ENCODE measurements around the gene TMIGD1. TPM values are rescaled to one million over a fixed set of nuclear protein-coding genes. Genes with fewer than 3 reads are reported as not detected.

TMIGD1 gene
- total RNA-seq, 1 experiment from 2014 or later, result not detected

GRCh38 chr17:30291543-30292285, 42.1 kb downstream of the TMIGD1 start, which contains the start of gene BLMH (continued):
- peak; percentile 58 for TF ChIP-seq ZBTB33 (IDR thresholded peaks at IDR 0.05; ENCODE audit: extremely low read depth, insufficient replicate concordance, low read length)

- Histone ChIP-seq H4K20me1 (ENCODE audit: insufficient read depth) (no peaks in the 10 kb centered on the region), H2AFZ (ENCODE audit: low read depth, low read length, poor library complexity, severe bottlenecking) (peak overlapping the region; percentile 4), H3K4me3 (replicated peaks in 1 of 2; ENCODE audit: low read depth in 1 of 2, low read length in 2 of 2) (peak overlapping the region; percentile 78 to 87), H3K9me2 (ENCODE audit: insufficient read depth) (no peaks in the 10 kb centered on the region), H3K4me1 (ENCODE audit: control insufficient read depth in 1 of 2, insufficient read depth in 2 of 2, low read length in 2 of 2) (peaks cover 8 to 17% of the 10 kb centered on the region in 2 experiments; a peak in 3 of 4 replicates), H3K27ac (ENCODE audit: low read depth, low read length) (peak overlapping the region; percentile 73), H3K9me3 (ENCODE audit: control insufficient read depth in 1 of 2, insufficient read depth in 1 of 2, low read depth in 1 of 2, low read length in 2 of 2) (no peaks in the 10 kb centered on the region), H3K9ac (ENCODE audit: low read length) (peak overlapping the region; percentile 90), H3K4me2 (ENCODE audit: low read length) (peak overlapping the region; percentile 79), H3K79me2 (ENCODE audit: insufficient read depth, low read length) (peaks cover 26% of the 10 kb centered on the region), H3K27me3 (ENCODE audit: insufficient read depth, low read length) (no peaks in the 10 kb centered on the region), H3K36me3 (ENCODE audit: control insufficient read depth in 1 of 2, insufficient read depth in 2 of 2, low read length in 2 of 2) (peaks cover 17 to 18% of the 10 kb centered on the region in 2 experiments; a peak in 3 of 4 replicates)
- ATAC-seq (peak; percentile 82), DNase-seq (ENCODE audit: low read depth, low spot score) (no peak)
- CTCF ChIA-PET, result interaction anchor here (1.3 to 2.0 kb wide), 2 partner anchors 45 to 50 kb away, joined by 4 to 8 read pairs; no protein-coding TSS in a partner anchor
- RAD21 ChIA-PET (ENCODE audit: low non-redundant PET in 1 of 2, low total read pairs in 2 of 2, uncharacterized antibody in 2 of 2, unreplicated experiment in 2 of 2), result interaction anchor here in 1 of 2 experiments (1.9 kb wide), 1 partner anchor 45 kb away, joined by 4 read pairs; no protein-coding TSS in a partner anchor
- TSS peak; percentile 58 for BruUV-seq (replicated peaks)
- intact Hi-C loops (cut with micrococcal nuclease), result no loop called here
- POLR2A ChIA-PET, result interaction anchor here (1.4 kb wide), 1 partner anchor 14 kb away, joined by 4 read pairs; no protein-coding TSS in a partner anchor
- TF ChIP-seq ZBTB33 (IDR thresholded peaks at IDR 0.05; ENCODE audit: extremely low read depth, insufficient replicate concordance, low read length) (no peak), CBX3 (IDR thresholded peaks at IDR 0.05; ENCODE audit: low read depth) (no peak), MAX (IDR thresholded peaks at IDR 0.05) (peak; percentile 85), RAD21 (IDR thresholded peaks at IDR 0.05; ENCODE audit: low read depth) (no peak), REST (IDR thresholded peaks at IDR 0.05; ENCODE audit: low read depth) (no peak), SRF (IDR thresholded peaks at IDR 0.05; ENCODE audit: low read depth) (no peak), SP1 (IDR thresholded peaks at IDR 0.05; ENCODE audit: low read depth) (no peak), POLR2AphosphoS5 (IDR thresholded peaks at IDR 0.05; ENCODE audit: low read depth, low read length) (peak; percentile 21; the same call in 1 of the 2 replicates), TCF7L2 (IDR thresholded peaks at IDR 0.05; ENCODE audit: borderline replicate concordance, extremely low read depth, insufficient read depth, insufficient read length) (no peak), CEBPB (IDR thresholded peaks at IDR 0.05; ENCODE audit: low read depth) (no peak), EZH2phosphoT487 (IDR thresholded peaks at IDR 0.05; ENCODE audit: borderline replicate concordance) (no peak), ELF1 (IDR thresholded peaks at IDR 0.05; ENCODE audit: borderline replicate concordance, low read depth) (no peak), EZH2 (IDR thresholded peaks at IDR 0.05) (no peak)
Measured at GRCh38 chr17:30290696-30291542, 42.9 kb downstream of the TMIGD1 start.
